Fibroblast of lung (primary cell): ENCODE data around the gene PGM2L1.

ENCODE experiments used
- EZH2 ChIP-seq: IDR thresholded peaks from 2 replicates; pipeline ENCODE4 v1.5.1; 2012; ENCODE audit warnings: low read length, control low read depth, mild to moderate bottlenecking; ENCODE audit errors: missing control alignments
- TF ChIP-seq, protein P1 (sequence below), 2 donors: IDR thresholded peaks in 1 of 2; conservative IDR thresholded peaks in 1 of 2; 1 replicate in 1 of 2; 2 replicates in 1 of 2; pipeline ENCODE4 v1.5.1; 2011 to 2012; ENCODE audit warnings: low read length in 2 of 2, control low read depth in 1 of 2, inconsistent platforms in 1 of 2, low read depth in 1 of 2, mild to moderate bottlenecking in 1 of 2

DNA sequence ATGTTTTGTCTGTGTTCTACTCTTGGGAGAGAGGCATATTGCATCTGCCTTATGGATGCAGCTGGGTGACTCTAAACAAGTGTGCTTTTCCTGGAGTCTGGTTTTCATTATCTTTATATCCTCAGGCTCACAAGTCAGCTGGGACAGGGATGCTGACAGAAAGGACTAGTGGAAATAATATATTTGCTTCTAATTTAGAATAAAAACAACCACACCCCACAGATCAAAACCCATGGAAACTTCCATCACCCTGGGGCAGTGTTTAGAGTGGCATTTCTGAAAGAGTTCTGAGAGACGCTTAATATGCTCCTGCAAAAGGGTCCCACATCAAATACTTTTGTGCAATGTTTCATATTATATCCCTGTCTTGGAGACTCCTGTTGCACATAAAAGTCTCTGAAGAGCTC lies 48.3 kb upstream of the PGM2L1 start:
- TF ChIP-seq, protein P1, sequence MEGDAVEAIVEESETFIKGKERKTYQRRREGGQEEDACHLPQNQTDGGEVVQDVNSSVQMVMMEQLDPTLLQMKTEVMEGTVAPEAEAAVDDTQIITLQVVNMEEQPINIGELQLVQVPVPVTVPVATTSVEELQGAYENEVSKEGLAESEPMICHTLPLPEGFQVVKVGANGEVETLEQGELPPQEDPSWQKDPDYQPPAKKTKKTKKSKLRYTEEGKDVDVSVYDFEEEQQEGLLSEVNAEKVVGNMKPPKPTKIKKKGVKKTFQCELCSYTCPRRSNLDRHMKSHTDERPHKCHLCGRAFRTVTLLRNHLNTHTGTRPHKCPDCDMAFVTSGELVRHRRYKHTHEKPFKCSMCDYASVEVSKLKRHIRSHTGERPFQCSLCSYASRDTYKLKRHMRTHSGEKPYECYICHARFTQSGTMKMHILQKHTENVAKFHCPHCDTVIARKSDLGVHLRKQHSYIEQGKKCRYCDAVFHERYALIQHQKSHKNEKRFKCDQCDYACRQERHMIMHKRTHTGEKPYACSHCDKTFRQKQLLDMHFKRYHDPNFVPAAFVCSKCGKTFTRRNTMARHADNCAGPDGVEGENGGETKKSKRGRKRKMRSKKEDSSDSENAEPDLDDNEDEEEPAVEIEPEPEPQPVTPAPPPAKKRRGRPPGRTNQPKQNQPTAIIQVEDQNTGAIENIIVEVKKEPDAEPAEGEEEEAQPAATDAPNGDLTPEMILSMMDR (conservative IDR thresholded peaks at IDR 0.05 in 1 of 2, IDR thresholded peaks at IDR 0.05 in 1 of 2; ENCODE audit: low read depth in 1 of 2, low read length in 2 of 2), result no peak
- TF ChIP-seq EZH2, result no peak
